Urothelium cell line (cell line): Measurements from ENCODE around the gene INPP5D.
A peak's percentile ranks its signal among the peaks of the same experiment; 100 is the strongest.

Source experiments
- DNase-seq: peaks from one replicate; pipeline ENCODE4 v3.0.0; 2011; ENCODE audit warnings: low spot score, mixed read lengths
- FAIRE-seq: peaks from 2 replicates; lab custom pipeline; 2011; peaks lifted over from hg19 to GRCh38; lab: Jason Lieb, UNC

The INPP5D gene

DNA sequence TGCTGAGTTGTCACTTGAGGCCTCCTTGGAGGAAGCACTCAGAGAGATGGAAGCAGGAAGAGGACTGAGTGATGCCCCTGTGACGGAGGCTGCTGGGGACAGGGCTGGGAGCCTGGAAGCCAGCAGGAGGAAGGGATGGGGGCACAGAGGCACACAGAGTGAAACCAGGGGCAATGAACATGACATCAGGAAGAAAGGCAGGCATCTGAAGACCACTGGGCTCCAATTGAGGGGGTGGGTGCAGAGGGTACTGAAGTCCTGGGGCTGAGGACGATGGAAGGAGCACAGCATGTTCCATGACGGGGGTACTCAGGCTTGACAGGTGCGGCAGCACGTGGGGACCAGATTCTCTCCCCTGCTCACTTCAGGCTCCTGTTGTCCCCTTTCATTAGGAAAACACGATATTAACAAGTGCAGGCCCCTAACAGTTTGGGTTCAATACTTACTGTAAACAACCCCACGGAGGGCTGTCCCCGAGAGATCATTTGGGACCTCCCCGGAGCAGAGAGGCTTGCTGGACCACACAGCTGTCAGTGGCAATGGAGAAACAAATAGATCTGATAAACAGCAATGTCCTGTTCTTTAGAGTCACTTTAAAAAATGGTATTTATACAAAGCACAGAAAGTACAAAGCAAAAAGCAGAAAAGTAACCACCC is 8.7 kb downstream of the INPP5D start:
- FAIRE-seq (no peak), DNase-seq (no peak)

DNA sequence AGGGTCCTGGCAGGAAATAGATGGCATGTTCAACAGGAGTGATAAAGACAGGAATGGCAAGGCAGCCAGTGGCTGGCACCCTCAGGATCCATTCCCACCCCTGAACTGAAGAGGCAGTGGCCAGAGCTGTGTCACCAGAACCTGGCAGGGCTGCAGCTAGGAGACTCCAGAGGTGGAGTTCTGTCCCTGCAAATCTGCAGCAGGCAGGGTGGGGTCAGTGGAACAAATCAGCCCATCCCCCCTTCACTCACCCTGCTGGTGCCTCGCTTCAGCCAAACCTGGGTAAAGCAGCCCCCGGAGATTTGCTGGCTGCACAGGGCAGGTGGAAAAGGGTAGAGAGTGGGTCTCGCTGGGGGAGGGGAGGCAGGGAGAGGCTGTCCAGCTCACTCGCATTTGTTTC is 12.7 kb downstream of the INPP5D start:
- DNase-seq (no peak), FAIRE-seq (no peak)

DNA sequence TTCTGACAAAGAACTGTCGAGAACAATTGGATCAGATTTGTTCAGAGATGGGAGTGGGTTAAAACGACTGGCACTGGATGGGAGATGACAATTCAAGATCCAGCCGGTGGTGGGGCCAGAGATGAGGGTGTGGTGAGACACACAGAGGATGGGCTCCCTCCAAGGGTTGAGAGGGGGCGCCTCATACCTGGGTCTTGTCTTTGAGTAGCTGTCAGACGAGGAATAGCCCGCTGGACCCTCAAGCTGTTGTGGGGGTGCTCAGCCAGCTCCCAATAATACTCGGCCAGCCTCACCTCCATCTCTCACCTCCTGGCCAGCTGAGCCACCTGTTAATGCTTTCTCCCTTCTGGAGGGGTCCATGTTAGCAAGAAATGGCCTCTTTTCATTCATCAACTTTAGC is 14.0 kb downstream of the INPP5D start:
- FAIRE-seq: no peak
- no peak for DNase-seq

DNA sequence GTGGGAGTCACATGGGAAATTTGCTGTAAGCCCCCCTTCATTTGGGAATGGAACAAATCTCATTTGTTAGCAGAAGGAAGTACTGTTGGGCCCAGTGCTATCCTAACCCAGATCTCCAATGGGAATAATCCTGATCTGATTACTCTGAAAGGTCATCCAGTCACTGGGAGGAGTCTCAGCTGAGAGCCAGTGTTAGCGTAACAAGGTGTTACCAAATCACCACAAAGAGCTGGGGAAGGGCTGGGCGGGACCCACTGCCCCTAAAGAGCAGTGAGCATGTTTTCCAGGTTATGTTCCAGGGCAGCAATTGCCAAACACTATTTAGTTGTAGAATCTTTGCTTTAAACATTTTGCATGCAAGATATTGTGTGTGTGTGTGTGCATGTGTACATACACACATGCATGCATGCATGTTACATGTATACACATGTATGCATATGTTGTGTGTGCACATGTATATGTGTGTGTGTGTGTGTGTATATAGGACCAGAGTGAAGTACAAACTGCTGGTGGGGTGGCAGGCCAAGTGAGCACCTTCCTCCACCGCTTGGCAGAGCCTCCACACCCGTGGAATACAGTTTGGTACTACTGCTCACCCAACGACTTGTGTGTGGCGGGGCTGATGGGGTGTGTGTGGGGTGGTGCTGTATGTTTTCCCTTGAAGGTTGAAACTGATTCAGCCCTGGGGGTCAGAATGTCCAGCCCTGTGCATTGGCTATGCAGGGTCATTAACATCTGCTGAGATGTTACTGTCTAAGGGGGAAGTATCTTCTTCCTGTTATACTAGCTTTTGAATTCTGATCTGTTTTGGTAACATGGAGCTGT is 15.2 kb downstream of the INPP5D start:
- no peak for DNase-seq
- FAIRE-seq: peak; percentile 94

DNA sequence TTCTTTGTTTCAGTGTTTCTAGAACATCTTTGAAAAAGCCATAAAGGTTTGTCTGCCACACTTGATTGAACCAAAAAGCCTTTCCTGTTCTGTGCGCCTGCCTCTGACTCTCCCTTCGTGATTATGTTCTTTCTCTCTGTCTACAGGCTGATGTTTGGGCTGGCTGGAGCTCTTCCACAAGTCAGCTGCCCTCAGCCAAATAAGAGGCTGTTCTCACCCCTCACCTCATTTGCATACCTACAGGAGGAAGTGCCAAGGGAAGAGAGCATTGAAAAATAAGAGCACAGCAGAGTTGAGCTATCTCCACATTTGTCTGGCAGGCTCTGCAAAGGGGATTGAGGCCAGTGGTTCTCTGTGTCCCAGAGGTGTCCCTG is 15.8 kb downstream of the INPP5D start:
- FAIRE-seq (no peak), DNase-seq (no peak)

DNA sequence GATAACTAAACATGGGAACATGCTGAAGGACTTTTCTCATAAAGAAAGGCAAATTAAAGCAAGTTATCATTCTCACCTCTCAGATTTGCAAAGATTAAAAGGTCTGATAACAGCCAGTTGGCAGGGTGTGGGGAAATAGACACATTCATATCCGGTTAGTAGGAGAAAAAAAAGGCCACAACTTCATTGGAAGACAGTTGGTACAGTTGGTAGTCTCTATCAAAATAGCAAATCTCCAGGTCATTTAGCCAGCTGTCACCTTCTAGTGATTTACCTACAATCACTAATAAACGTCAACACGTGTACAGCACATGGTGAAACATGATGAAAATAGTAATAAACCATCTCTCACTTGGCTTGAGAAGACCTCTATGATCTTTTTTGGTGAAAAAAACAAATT is 16.6 kb downstream of the INPP5D start:
- FAIRE-seq: no peak
- DNase-seq: no peak

DNA sequence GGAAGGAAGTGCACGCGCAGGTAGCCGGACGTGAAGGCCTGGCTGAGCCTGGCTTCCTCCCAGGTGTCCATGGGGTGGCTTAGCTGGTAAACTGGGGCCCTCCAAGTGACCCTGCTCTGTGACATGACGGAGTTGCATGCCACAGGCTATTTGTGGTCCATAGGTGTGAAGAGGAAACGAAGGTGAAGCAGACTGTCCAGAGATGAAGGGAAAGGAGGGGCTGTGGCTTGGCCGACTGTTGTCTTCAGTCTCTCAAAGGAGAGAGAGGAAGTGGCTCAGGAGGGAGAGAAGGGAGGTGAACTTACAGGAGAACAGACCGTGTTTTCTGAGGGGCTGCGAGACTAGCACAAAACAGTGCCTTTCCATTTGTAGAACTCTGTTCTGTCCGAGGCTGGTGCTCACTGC is 19.3 kb downstream of the INPP5D start:
- no peak for DNase-seq
- no peak for FAIRE-seq

DNA sequence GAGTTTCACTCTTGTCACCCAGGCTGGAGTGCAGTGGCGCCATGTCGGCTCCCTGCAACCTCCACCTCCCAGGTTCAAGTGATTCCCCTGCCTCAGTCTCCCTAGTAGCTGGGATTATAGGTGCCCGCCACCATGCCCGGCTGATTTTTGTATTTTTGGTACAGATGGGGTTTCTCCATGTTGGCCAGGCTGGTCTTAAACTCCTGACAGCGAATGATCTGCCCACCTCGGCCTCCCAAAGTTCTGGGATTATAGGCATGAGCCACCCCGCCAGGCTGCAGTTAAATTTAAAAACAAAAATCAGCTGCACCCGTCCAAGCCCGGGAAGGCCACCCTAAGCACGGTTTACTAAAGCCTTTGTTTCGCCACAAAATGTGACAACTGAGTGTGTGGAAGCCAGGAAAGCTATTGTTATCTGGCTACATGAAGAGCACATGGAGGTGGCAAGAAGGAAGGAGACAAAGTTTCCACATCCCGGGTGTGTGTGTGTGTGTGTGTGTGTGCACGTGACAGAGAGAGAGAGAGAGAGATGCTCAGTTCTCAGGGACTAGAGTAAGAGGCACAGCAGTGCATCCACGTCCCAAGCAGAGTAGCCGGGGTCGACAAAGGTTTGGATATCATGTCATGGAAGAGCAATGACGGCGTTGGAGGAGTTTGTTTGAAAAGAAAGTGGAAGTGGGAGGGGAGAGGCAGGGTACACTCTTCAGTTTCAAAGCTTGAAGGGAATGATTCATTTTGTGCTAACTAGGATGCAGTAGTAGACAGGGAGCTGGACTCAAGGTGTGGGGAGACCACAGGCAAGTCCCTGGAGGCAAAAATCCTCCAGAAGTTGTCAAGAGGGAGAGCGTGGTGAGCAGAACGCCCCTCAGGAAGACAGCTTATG is 20.1 kb downstream of the INPP5D start:
- no peak for DNase-seq
- no peak for FAIRE-seq

DNA sequence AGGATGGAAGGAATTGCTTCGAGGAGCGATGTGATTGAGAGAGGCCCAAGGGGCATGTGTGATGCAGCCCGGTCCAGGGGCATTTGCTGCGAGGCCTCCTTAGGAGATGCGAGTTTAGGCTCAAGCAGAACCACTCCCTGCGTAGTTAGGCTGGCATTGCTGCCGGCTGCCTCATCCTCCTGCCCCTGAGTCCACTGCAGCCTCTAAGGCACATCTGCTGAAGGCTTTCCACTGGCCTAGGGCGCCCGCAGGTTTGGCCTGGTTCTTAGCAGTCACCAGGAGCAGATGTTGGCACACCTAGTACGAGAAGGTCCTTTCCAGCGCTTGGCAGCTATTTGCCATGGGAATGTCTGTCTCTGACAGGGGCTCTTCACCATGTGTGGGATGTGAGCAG is 20.7 kb downstream of the INPP5D start:
- DNase-seq: no peak
- no peak for FAIRE-seq

DNA sequence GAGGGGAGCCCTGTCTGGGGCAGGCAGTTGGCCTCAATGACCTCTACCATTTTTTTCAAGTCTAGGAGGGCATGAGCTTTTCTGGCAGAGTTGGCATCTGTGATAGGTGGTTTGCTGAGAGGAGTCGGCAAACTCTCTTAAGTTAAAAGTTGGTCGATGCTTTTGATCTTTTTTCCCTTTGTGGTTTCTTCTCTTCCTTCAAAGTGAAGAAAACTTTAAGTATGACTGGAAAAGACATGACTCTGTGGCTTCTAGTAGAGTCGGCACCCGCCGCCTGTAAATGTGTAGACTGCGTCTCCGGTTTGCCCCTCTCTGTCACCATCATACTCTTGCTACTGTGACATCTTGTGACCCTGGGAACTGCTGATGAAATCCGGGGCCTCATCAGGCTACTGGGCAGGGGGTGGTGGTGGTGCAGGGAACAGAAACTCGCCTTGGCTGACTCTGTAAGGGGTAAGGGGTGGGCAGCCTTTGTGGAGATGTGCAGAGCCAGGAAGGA is 21.1 kb downstream of the INPP5D start:
- DNase-seq: no peak
- FAIRE-seq: no peak

DNA sequence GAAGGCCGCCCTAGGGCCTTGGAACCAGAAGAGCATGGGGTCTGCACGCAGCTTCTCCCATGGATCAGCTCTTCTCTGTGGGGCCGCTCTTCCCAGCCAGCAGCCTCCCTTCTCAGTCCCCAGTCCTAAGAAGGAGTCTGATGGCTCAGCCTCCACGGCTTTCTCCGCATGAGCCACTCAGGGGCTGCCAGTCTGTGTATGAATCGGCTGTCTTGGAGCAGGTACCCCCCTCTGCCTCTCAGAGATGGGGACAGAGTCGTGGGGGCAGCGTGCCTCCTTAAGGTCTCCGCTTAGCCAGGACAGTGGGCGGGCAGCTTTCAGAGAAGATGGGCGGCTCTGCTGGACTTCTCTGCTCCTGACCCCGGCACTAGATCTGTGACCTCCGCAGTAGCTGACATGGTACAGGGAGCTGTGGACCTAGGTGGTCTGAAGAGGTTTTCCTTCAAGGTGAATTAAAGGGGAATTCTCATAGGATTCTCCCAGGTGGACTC is 21.6 kb downstream of the INPP5D start:
- no peak for DNase-seq
- FAIRE-seq: no peak

DNA sequence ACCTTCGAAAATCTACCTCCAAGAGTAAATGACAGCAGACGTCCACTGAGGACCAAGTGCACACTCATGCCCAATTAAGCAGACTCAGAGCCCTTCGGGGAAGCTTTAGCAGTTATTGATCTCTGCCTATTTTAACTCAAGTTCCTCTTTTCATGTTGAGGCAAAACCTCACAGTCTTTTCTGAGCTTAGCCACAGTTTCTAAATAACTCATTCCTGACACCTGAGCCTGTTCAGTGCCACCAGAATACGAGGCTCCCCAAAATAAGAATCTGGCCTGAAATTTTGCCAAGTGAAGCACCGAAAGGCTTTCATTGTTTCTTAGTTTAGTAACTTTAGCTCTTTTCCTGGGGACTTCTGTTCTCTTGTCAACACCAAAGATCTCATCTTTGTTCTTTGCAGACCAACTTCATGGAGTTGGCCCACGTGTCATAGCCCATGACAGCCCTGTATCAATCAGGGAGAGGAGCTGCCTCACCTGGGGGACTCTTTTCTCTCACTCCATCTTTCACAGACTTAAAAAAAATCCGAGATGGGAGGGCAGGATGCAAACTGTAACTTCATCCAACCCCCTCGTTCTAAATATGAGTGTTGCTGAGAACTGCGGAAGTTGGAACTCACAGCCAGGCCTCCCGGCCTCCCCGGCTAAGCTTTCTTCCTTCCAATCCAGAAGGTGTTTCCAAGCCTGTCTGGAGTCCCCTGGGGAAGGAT is 22.2 kb downstream of the INPP5D start:
- FAIRE-seq (no peak), DNase-seq (no peak)

DNA sequence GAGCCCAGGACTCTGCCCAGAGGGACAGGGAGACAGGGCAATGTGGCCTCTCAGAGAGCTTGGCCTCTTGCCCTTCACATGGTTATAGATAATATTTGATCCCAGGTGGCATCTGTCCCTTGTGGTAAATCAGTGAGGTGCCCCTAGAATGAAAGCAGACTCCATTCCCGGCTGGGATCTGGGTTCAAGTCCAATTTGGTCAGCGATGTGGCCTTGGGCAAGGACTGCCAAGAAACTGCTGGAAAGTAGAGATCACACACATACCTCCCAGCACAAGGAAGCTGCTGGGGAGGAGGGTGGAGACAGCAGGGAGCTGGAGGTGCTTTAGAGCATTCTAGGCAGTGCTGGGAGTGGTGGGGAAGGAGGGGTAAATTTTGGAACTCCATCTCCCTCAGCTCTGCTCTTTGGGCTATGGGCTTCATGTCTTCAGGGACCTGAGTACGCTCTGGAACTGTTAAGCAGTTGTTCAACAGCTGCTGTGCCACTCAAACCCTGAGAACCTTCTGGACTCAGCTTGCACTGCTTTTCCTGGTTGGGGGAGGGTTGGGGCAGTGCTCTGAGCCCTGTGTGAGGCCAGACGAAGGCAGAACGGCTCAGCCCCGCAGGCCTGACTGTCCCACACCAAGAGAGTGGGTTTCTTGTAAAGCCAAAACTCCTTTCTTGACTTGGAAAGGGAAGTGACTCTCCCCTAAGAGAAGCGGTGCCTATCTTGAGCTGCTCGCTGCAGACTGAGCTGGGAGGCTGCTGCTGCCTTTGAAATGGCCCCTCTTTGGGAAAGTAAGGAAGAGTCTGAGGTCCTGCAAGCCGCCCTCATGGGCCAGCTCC is 23.0 kb downstream of the INPP5D start:
- FAIRE-seq: no peak
- no peak for DNase-seq

DNA sequence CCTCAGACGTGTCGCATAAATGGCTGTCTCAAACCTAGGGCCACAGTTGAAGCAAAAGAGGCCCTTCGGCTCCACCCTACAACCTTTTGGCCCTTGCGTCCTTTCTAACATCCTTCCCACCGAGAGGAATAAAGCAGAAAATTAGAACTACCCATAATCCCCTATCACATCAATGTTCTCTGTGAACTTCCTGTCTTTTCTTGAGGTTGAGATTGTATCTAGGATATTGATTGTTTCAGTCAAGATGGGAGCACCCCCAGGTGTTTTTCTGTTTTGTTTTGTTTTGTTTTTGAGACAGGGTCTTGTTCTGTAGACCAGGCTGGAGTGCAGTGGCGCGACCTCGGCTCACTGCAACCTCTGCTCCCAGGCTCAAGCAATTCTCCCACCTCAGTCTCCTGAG is 23.6 kb downstream of the INPP5D start:
- no peak for DNase-seq
- no peak for FAIRE-seq

DNA sequence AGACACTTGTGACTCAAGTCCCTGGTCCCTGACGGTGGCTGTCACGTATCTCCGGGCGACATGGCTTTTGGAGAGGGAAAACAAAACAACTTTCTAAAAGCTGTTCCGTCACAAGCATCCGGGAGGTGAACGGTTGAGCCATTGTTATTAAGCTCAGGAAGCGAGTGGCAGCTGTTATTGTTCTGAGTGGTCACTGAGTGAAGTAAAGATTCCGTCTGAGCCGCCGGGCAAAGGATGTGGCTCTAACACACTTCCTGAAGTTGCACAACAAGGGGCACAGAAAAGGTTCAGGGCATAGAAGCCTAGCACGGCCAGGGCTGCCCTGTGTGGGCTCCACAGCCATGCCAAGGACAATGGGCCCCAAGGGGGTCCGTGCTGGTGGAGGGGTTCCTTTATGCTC is 24.3 kb downstream of the INPP5D start:
- DNase-seq (peak; percentile 22), FAIRE-seq (no peak)

DNA sequence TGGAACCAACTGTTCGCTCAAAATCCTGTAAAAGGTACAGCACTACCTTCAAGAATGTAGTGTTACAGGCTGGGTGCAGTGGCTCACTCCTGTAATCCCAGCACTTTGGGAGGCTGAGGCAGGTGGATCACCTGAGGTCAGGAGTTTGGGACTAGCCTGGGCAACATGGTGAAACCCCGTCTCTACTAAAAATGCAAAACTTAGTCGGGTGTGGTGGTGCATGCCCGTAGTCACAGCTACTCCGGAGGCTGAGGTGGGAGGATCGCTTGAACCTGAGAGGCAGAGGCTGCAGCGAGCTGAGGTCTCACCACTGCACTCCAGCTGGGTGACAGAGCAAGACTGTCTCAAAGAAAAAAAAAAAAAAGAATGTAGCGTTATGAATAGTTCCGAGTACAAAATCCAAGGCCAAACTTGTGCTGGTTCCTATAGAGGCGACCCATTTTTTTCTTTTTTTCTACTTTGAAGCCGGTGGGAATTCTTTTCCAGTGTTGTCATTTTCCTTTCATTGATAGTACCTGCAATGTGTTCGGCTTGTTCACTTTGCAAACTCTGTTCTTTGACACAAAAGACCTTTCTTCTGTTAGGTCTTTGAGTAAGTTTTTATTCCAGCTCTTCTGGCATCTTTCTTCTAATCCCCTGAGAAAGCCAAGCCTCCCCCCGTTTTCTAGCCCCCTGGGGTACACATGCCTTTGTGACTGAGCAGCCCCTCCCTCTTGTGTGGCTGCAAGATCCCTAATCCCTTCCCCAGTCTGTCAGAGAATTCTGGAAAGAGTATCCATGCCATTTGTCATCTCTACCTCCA is 25.1 kb downstream of the INPP5D start:
- no peak for FAIRE-seq
- DNase-seq: no peak

DNA sequence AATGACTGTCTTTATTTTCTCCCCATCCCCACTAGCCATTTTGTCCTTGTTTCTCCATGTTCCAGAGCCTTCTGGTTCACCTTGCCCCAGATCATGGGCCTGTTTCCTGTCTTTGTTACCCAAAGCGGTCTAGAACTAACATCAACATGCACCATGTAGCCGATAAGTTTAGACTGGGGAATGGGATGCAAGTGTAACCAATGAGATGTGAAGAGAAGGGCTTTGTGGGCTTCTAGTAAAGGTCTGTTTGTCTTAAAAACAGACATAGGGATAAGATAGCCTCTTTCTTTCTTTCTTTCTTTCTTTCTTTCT is 25.7 kb downstream of the INPP5D start:
- FAIRE-seq: no peak
- no peak for DNase-seq

DNA sequence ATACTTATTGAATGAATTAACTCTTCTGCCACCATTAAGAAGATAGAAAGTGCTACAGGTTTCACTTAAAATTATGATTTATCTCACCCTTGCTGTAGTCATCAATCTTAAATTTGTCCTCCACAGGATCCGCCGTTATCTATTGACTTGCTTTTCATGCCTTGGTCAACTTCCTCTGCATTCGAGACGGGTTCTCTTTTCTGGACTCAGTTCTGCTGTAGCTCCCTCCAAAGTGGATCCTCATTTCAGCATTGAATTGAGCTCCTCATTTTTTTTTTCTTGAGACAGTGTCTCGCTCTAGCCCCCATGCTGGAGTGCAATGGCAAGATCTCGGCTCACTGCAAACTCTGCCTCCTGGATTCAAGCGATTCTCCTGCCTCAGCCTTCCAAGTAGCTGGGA is 27.6 kb downstream of the INPP5D start:
- DNase-seq (no peak), FAIRE-seq (no peak)

DNA sequence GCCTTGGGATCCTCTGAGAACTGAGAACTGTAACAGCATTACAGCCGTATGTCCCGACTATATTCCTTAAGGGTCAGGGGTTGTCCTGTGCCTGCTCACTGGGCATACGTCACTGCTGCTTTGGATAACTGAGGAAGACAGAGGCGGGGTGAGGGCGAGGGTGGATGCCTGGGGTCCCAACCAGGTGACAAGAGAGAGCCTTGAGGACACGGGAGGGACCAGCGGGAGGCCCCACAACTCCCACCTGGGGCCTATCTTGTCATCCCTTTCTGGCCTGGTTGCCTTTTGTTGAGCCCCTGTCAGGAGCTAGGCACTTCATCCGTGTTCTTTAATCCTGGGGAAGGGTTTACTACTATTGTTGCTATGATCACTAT is 28.8 kb downstream of the INPP5D start:
- no peak for FAIRE-seq

More for the DNA sequence above, 28.8 kb downstream of the INPP5D start:
- no peak for DNase-seq
